ENCODE data around the gene PUM2.

The PUM2 gene

GRCh38 chr2:20208476-20208859 is 142.2 kb downstream of the PUM2 start:
- no peak for TF ChIP-seq CTCF (IDR thresholded peaks at IDR 0.05)

GRCh38 chr2:20207051-20207450 is 143.6 kb downstream of the PUM2 start:
- no peak for TF ChIP-seq CTCF (IDR thresholded peaks at IDR 0.05)

- no peak for TF ChIP-seq CTCF (IDR thresholded peaks at IDR 0.05)
Measured at GRCh38 chr2:20205915-20206524, 144.6 kb downstream of the PUM2 start.

GRCh38 chr2:20205069-20205468 is 145.6 kb downstream of the PUM2 start:
- TF ChIP-seq CTCF (IDR thresholded peaks at IDR 0.05) = no peak

- TF ChIP-seq CTCF (IDR thresholded peaks at IDR 0.05) = no peak
Measured at GRCh38 chr2:20203521-20204225, 147.0 kb downstream of the PUM2 start.

- no peak for TF ChIP-seq CTCF (IDR thresholded peaks at IDR 0.05)
Measured at GRCh38 chr2:20203072-20203471, 147.6 kb downstream of the PUM2 start.

- TF ChIP-seq CTCF (IDR thresholded peaks at IDR 0.05) = no peak
Measured at GRCh38 chr2:20201671-20202070, 149.0 kb downstream of the PUM2 start.
